ENCODE data around the gene TEX13D.

Gene TEX13D

GRCh38 chrX:124348885-124349453, 16.5 kb downstream of the TEX13D start:
- no peak for DNase-seq

GRCh38 chrX:124354648-124355047, 22.2 kb downstream of the TEX13D start:
- no peak for DNase-seq

- DNase-seq, result no peak
Observed at GRCh38 chrX:124358800-124359383, 26.4 kb downstream of the TEX13D start.

- no peak for DNase-seq
Observed at GRCh38 chrX:124362072-124362471, 29.6 kb downstream of the TEX13D start.

- DNase-seq, result no peak
Observed at GRCh38 chrX:124362761-124363160, 30.3 kb downstream of the TEX13D start.

- no peak for DNase-seq
Observed at GRCh38 chrX:124369722-124370121, 37.3 kb downstream of the TEX13D start.

GRCh38 chrX:124373348-124373747, 40.9 kb downstream of the TEX13D start:
- DNase-seq, result no peak

- no peak for DNase-seq
Observed at GRCh38 chrX:124378643-124379042, 46.2 kb downstream of the TEX13D start.

GRCh38 chrX:124383354-124383753, 50.9 kb downstream of the TEX13D start:
- DNase-seq, result no peak

- no peak for DNase-seq
Observed at GRCh38 chrX:124386401-124386800, 53.9 kb downstream of the TEX13D start.
